ENCODE data around the gene KRTCAP2. TPM values are rescaled to one million over a fixed set of nuclear protein-coding genes. Genes with fewer than 3 reads are reported as not detected.

Gene KRTCAP2
- polyA plus RNA-seq, 3 donors: 157 to 256 (median 247) TPM

GRCh38 chr1:155177918-155178281 is 4.8 kb upstream of the KRTCAP2 start:
- H3K4me2 ChIP-seq (replicated peaks; ENCODE audit: extremely low read depth, low read length, poor library complexity, severe bottlenecking): no peak overlapping the region
- no peaks in the 10 kb centered on the region for H4K20me1 ChIP-seq (ENCODE audit: insufficient read depth, low read length)
- H3K27me3 ChIP-seq (ENCODE audit: control insufficient read depth in 2 of 2, insufficient read depth in 2 of 2, low read length in 2 of 2): no peaks in the 10 kb centered on the region
- H3K27me3 Mint-ChIP-seq (ENCODE audit: low read depth in 3 of 3): peaks cover 4 to 24% (median 23%) of the 10 kb centered on the region in 3 donors
- H3K4me3 ChIP-seq (replicated peaks in 1 of 3; ENCODE audit: low read depth in 2 of 3, low read length in 3 of 3): no peak overlapping the region
- 98% methylated on average over 9 of the region's 9 CpGs for WGBS (ENCODE audit: insufficient coverage)
- H3K79me2 ChIP-seq (ENCODE audit: insufficient read depth, low read length): peaks cover 4% of the 10 kb centered on the region
- no peak overlapping the region for H3K27ac Mint-ChIP-seq
- H3K4me1 Mint-ChIP-seq: peaks cover 41% of the 10 kb centered on the region
- H3K9me3 ChIP-seq (replicated peaks in 1 of 2; ENCODE audit: control insufficient read depth in 1 of 2, insufficient read depth in 1 of 2, low read length in 2 of 2): no peaks in the 10 kb centered on the region
- H3K36me3 Mint-ChIP-seq: no peaks in the 10 kb centered on the region
- H3K4me1 ChIP-seq (ENCODE audit: control insufficient read depth in 1 of 2, insufficient read depth in 2 of 2, low read length in 2 of 2): peaks cover 34 to 40% of the 10 kb centered on the region in 2 donors
- no peak for DNase-seq
- no peak for TF ChIP-seq CTCF (IDR thresholded peaks at IDR 0.05)
- H3K36me3 ChIP-seq (replicated peaks in 1 of 2; ENCODE audit: control insufficient read depth in 1 of 2, insufficient read depth in 2 of 2, low read length in 2 of 2): no peaks in the 10 kb centered on the region
- no peak overlapping the region for H2AFZ ChIP-seq (ENCODE audit: insufficient read depth, low read depth, low read length, poor library complexity, severe bottlenecking)
- H3K9ac ChIP-seq (ENCODE audit: insufficient read depth, low read length, poor library complexity, severe bottlenecking): no peak overlapping the region
- no peaks in the 10 kb centered on the region for H3K9me3 Mint-ChIP-seq
- intact Hi-C loops (cut with micrococcal nuclease): no loop called here
- H3K4me3 Mint-ChIP-seq: peak overlapping the region in 1 of 2 donors; percentile 30
- no peak overlapping the region for H3K27ac ChIP-seq (ENCODE audit: low read depth in 1 of 2, low read length in 2 of 2)

GRCh38 chr1:155177192-155177917 is 4.3 kb upstream of the KRTCAP2 start:
- Mint-ChIP-seq H3K36me3 (no peaks in the 10 kb centered on the region), H3K9me3 (no peaks in the 10 kb centered on the region), H3K27me3 (ENCODE audit: low read depth in 3 of 3) (peaks cover 4 to 23% (median 23%) of the 10 kb centered on the region in 3 donors), H3K4me3 (no peak overlapping the region), H3K27ac (peak overlapping the region in 2 of 7 donors; percentile 54 to 75), H3K4me1 (peaks cover 44% of the 10 kb centered on the region)
- Histone ChIP-seq H4K20me1 (ENCODE audit: insufficient read depth, low read length) (no peaks in the 10 kb centered on the region), H3K79me2 (ENCODE audit: insufficient read depth, low read length) (peaks cover 9% of the 10 kb centered on the region), H3K36me3 (replicated peaks in 1 of 2; ENCODE audit: control insufficient read depth in 1 of 2, insufficient read depth in 2 of 2, low read length in 2 of 2) (no peaks in the 10 kb centered on the region), H3K4me1 (ENCODE audit: control insufficient read depth in 1 of 2, insufficient read depth in 2 of 2, low read length in 2 of 2) (peaks cover 37 to 45% of the 10 kb centered on the region in 2 donors), H3K4me2 (replicated peaks; ENCODE audit: extremely low read depth, low read length, poor library complexity, severe bottlenecking) (no peak overlapping the region), H3K4me3 (replicated peaks in 1 of 3; ENCODE audit: low read depth in 2 of 3, low read length in 3 of 3) (no peak overlapping the region), H2AFZ (ENCODE audit: insufficient read depth, low read depth, low read length, poor library complexity, severe bottlenecking) (no peak overlapping the region), H3K27me3 (ENCODE audit: control insufficient read depth in 2 of 2, insufficient read depth in 2 of 2, low read length in 2 of 2) (no peaks in the 10 kb centered on the region), H3K9me3 (replicated peaks in 1 of 2; ENCODE audit: control insufficient read depth in 1 of 2, insufficient read depth in 1 of 2, low read length in 2 of 2) (no peaks in the 10 kb centered on the region), H3K9ac (ENCODE audit: insufficient read depth, low read length, poor library complexity, severe bottlenecking) (no peak overlapping the region), H3K27ac (ENCODE audit: low read depth in 1 of 2, low read length in 2 of 2) (no peak overlapping the region)
- 92% methylated on average over 11 of the region's 11 CpGs for WGBS (ENCODE audit: insufficient coverage)
- DNase-seq: no peak
- TF ChIP-seq CTCF (IDR thresholded peaks at IDR 0.05): no peak
- intact Hi-C loops (cut with micrococcal nuclease): no loop called here

Data from CD14-positive monocyte (primary cell).